ENCODE measurements around the gene ZBTB22.
"Not testable (repeated sequence)": the region's sequence is repeated elsewhere in the genome, so short reads cannot be mapped to it uniquely, and the experiment has no call there.

The ZBTB22 gene

GRCh38 chr6:33317669-33318425 lies at the start of gene ZBTB22:
ZBTB22 (minus strand) TSS chr6:33317744; CDS start chr6:33316916, 828 bp downstream.
- DNase-seq (ENCODE audit: low read depth): peak; percentile 94

GRCh38 chr6:33367009-33367714 lies 49.6 kb upstream of the ZBTB22 start:
- no peak for DNase-seq (ENCODE audit: low read depth)

- not testable (repeated sequence) for DNase-seq (ENCODE audit: low read depth)
Observed at GRCh38 chr6:33365206-33365971, 47.8 kb upstream of the ZBTB22 start.

- DNase-seq (ENCODE audit: low read depth): not testable (repeated sequence)
Observed at GRCh38 chr6:33364475-33365205, 47.1 kb upstream of the ZBTB22 start.

GRCh38 chr6:33363486-33363885 lies 45.9 kb upstream of the ZBTB22 start:
- DNase-seq (ENCODE audit: low read depth): not testable (repeated sequence)

- DNase-seq (ENCODE audit: low read depth): no peak
Observed at GRCh38 chr6:33359331-33359730, 41.8 kb upstream of the ZBTB22 start.

- not testable (repeated sequence) for DNase-seq (ENCODE audit: low read depth)
Observed at GRCh38 chr6:33357160-33357871, 39.8 kb upstream of the ZBTB22 start.

- DNase-seq (ENCODE audit: low read depth): no peak
Observed at GRCh38 chr6:33356295-33356694, 38.8 kb upstream of the ZBTB22 start.

- DNase-seq (ENCODE audit: low read depth): not testable (repeated sequence)
Observed at GRCh38 chr6:33355860-33356259, 38.3 kb upstream of the ZBTB22 start.

GRCh38 chr6:33347816-33348215 lies 30.3 kb upstream of the ZBTB22 start:
- no peak for DNase-seq (ENCODE audit: low read depth)

GRCh38 chr6:33346972-33347371 lies 29.4 kb upstream of the ZBTB22 start:
- not testable (repeated sequence) for DNase-seq (ENCODE audit: low read depth)

- peak; percentile 50 for DNase-seq (ENCODE audit: low read depth)
Observed at GRCh38 chr6:33344701-33345697, 27.5 kb upstream of the ZBTB22 start.

GRCh38 chr6:33343953-33344611 lies 26.5 kb upstream of the ZBTB22 start:
- DNase-seq (ENCODE audit: low read depth): peak; percentile 18

GRCh38 chr6:33343606-33343952 lies 26.0 kb upstream of the ZBTB22 start:
- DNase-seq (ENCODE audit: low read depth): not testable (repeated sequence)

GRCh38 chr6:33339193-33339592 lies 21.6 kb upstream of the ZBTB22 start:
- DNase-seq (ENCODE audit: low read depth): no peak

- DNase-seq (ENCODE audit: low read depth): no peak
Observed at GRCh38 chr6:33336495-33336894, 19.0 kb upstream of the ZBTB22 start.

GRCh38 chr6:33335916-33336315 lies 18.4 kb upstream of the ZBTB22 start:
- no peak for DNase-seq (ENCODE audit: low read depth)

- DNase-seq (ENCODE audit: low read depth): no peak
Observed at GRCh38 chr6:33333666-33334065, 16.1 kb upstream of the ZBTB22 start.

- no peak for DNase-seq (ENCODE audit: low read depth)
Observed at GRCh38 chr6:33330736-33331135, 13.2 kb upstream of the ZBTB22 start.

GRCh38 chr6:33329058-33329457 lies 11.5 kb upstream of the ZBTB22 start:
- no peak for DNase-seq (ENCODE audit: low read depth)
